Measurements from ENCODE around the gene KLHL14. TPM values are rescaled to one million over a fixed set of nuclear protein-coding genes. Genes with fewer than 3 reads are reported as not detected.

KLHL14 gene
- total RNA-seq, 1 experiment from 2014 or later = not detected

DNA sequence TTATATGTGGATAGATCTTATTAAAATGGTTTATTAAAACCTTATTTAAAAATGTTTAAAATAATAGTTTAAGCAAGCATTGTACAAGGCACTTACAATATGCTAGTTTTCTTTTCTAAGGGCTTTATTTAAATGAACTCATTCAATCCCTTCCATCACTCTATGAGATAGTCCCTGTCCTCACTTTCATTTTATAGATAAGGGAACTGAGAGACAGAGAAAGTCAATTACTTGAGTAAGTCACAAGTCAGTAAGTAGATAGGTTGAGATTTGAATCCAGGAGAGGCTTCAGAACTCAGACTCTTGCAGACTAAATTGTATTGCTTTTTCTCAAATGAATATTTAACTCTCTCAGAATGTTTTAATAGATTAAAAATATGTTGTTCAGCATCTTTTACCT is 95.2 kb downstream of the KLHL14 start:
- intact Hi-C loops (cut with micrococcal nuclease) = no loop called here
- Histone ChIP-seq H3K4me2 (ENCODE audit: low read length) (no peak overlapping the region), H3K79me2 (ENCODE audit: insufficient read depth, low read length) (no peaks in the 10 kb centered on the region), H3K27ac (ENCODE audit: low read depth, low read length) (no peak overlapping the region), H3K27me3 (ENCODE audit: insufficient read depth, low read length) (peaks cover 39% of the 10 kb centered on the region; the same call in 1 of the 2 replicates), H3K9ac (ENCODE audit: low read length) (no peak overlapping the region), H4K20me1 (ENCODE audit: insufficient read depth) (no peaks in the 10 kb centered on the region), H2AFZ (ENCODE audit: low read depth, low read length, poor library complexity, severe bottlenecking) (no peak overlapping the region), H3K36me3 (ENCODE audit: control insufficient read depth in 1 of 2, insufficient read depth in 2 of 2, low read length in 2 of 2) (no peaks in the 10 kb centered on the region), H3K9me3 (ENCODE audit: control insufficient read depth in 1 of 2, insufficient read depth in 1 of 2, low read depth in 1 of 2, low read length in 2 of 2) (no peaks in the 10 kb centered on the region), H3K9me2 (ENCODE audit: insufficient read depth) (no peaks in the 10 kb centered on the region), H3K4me1 (ENCODE audit: control insufficient read depth in 1 of 2, insufficient read depth in 2 of 2, low read length in 2 of 2) (no peaks in the 10 kb centered on the region), H3K4me3 (replicated peaks in 1 of 2; ENCODE audit: low read depth in 1 of 2, low read length in 2 of 2) (no peak overlapping the region)
- no peak for ATAC-seq
- BruUV-seq (replicated peaks) = no TSS peak
- TF ChIP-seq ELF1 (IDR thresholded peaks at IDR 0.05; ENCODE audit: borderline replicate concordance, low read depth) (no peak), SRF (IDR thresholded peaks at IDR 0.05; ENCODE audit: low read depth) (no peak), ZFX (IDR thresholded peaks at IDR 0.05) (no peak), YY1 (IDR thresholded peaks at IDR 0.05; ENCODE audit: extremely low read depth, insufficient replicate concordance, low read depth, low read length) (no peak), FOSL1 (IDR thresholded peaks at IDR 0.05; ENCODE audit: low read depth) (no peak), SP1 (IDR thresholded peaks at IDR 0.05; ENCODE audit: low read depth) (no peak), POLR2A (IDR thresholded peaks at IDR 0.05; ENCODE audit: borderline replicate concordance, extremely low read depth, insufficient read depth, insufficient read length) (no peak), EZH2phosphoT487 (IDR thresholded peaks at IDR 0.05; ENCODE audit: borderline replicate concordance) (no peak), POLR2AphosphoS5 (IDR thresholded peaks at IDR 0.05; ENCODE audit: low read depth, low read length) (no peak), RAD21 (IDR thresholded peaks at IDR 0.05; ENCODE audit: low read depth) (no peak), TCF7L2 (IDR thresholded peaks at IDR 0.05; ENCODE audit: borderline replicate concordance, extremely low read depth, insufficient read depth, insufficient read length) (no peak), SIN3A (IDR thresholded peaks at IDR 0.05; ENCODE audit: low read depth) (no peak), CEBPB (IDR thresholded peaks at IDR 0.05; ENCODE audit: low read depth) (no peak), EGR1 (IDR thresholded peaks at IDR 0.05; ENCODE audit: low read depth) (no peak)
- TF ChIP-seq, protein P1, sequence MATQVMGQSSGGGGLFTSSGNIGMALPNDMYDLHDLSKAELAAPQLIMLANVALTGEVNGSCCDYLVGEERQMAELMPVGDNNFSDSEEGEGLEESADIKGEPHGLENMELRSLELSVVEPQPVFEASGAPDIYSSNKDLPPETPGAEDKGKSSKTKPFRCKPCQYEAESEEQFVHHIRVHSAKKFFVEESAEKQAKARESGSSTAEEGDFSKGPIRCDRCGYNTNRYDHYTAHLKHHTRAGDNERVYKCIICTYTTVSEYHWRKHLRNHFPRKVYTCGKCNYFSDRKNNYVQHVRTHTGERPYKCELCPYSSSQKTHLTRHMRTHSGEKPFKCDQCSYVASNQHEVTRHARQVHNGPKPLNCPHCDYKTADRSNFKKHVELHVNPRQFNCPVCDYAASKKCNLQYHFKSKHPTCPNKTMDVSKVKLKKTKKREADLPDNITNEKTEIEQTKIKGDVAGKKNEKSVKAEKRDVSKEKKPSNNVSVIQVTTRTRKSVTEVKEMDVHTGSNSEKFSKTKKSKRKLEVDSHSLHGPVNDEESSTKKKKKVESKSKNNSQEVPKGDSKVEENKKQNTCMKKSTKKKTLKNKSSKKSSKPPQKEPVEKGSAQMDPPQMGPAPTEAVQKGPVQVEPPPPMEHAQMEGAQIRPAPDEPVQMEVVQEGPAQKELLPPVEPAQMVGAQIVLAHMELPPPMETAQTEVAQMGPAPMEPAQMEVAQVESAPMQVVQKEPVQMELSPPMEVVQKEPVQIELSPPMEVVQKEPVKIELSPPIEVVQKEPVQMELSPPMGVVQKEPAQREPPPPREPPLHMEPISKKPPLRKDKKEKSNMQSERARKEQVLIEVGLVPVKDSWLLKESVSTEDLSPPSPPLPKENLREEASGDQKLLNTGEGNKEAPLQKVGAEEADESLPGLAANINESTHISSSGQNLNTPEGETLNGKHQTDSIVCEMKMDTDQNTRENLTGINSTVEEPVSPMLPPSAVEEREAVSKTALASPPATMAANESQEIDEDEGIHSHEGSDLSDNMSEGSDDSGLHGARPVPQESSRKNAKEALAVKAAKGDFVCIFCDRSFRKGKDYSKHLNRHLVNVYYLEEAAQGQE (IDR thresholded peaks at IDR 0.05; ENCODE audit: low read depth) = no peak
- TF ChIP-seq, protein P2, sequence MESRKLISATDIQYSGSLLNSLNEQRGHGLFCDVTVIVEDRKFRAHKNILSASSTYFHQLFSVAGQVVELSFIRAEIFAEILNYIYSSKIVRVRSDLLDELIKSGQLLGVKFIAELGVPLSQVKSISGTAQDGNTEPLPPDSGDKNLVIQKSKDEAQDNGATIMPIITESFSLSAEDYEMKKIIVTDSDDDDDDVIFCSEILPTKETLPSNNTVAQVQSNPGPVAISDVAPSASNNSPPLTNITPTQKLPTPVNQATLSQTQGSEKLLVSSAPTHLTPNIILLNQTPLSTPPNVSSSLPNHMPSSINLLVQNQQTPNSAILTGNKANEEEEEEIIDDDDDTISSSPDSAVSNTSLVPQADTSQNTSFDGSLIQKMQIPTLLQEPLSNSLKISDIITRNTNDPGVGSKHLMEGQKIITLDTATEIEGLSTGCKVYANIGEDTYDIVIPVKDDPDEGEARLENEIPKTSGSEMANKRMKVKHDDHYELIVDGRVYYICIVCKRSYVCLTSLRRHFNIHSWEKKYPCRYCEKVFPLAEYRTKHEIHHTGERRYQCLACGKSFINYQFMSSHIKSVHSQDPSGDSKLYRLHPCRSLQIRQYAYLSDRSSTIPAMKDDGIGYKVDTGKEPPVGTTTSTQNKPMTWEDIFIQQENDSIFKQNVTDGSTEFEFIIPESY (IDR thresholded peaks at IDR 0.05; ENCODE audit: extremely low read depth, insufficient replicate concordance, low read length) = no peak
- CTCF ChIA-PET = no interaction called here
- DNase-seq (ENCODE audit: low read depth, low spot score) = no peak
- RAD21 ChIA-PET (ENCODE audit: low non-redundant PET in 1 of 2, low total read pairs in 2 of 2, uncharacterized antibody in 2 of 2, unreplicated experiment in 2 of 2) = no interaction called here
- POLR2A ChIA-PET = no interaction called here
